NT2/D1 (cell line): Measurements from ENCODE around the gene SMIM43.

Source experiments
- SUZ12 ChIP-seq: IDR thresholded peaks from 2 replicates; pipeline ENCODE4 v1.6.1; 2011; ENCODE audit not compliant: insufficient read length, insufficient read depth; ENCODE audit errors: extremely low read depth
- YY1 ChIP-seq: IDR thresholded peaks from 2 replicates; pipeline ENCODE4 v1.6.1; 2011; ENCODE audit not compliant: insufficient read length, insufficient read depth
- ZNF274 ChIP-seq: IDR thresholded peaks from 2 replicates; pipeline ENCODE4 v1.6.1; 2011; ENCODE audit warnings: mild to moderate bottlenecking, low read depth, low read length

DNA sequence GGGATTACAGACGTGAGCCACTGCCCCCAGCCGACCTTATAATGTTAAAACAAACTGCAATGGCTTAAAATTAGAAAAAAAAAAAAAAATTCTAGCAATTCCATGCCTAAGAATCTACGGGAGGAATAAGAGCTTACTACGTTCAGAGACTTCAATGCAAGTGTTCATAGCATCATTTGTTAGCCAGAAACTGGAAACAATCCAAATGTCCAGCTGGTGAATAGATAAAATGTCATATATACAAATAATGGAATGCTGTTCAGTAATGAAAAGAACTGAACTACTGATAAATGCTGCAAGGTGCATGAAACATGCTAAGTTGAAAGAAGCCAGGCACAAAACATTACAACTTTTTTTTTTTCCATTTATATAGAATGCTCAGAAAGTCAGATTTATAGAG, 41.4 kb upstream of the SMIM43 start:
- TF ChIP-seq SUZ12 (no peak), ZNF274 (no peak), YY1 (no peak)
